ENCODE results near the gene OR10T2. TPM values are rescaled to one million over a fixed set of nuclear protein-coding genes. Genes with fewer than 3 reads are reported as not detected.
"Not testable (repeated sequence)": the region's sequence is repeated elsewhere in the genome, so short reads cannot be mapped to it uniquely, and the experiment has no call there.

OR10T2 gene
- total RNA-seq, 1 donor from 2014 or later: not detected

DNA sequence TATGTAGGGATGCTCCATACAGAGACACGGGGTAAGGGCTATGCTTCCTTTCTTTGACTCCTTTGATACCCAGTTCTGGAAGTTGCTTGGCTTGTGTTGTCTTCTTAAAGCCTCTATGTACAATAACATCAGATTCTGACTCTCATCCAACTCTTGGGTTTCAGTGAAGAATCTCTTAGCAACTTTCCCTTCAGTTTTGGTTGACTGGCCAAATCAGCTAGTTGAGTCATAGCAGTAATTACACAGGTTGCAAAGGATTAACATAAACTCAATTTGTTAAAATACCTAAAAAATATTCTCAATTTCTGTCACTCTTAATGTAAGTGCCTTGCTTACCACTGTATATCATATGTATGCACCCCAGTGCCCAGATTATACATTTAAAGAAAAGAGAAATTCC, 36.3 kb downstream of the OR10T2 start:
- intact Hi-C loops (cut with DNase I): no loop called here
- DNase-seq: no peak
- no peak for ATAC-seq (ENCODE audit: poor library complexity)

DNA sequence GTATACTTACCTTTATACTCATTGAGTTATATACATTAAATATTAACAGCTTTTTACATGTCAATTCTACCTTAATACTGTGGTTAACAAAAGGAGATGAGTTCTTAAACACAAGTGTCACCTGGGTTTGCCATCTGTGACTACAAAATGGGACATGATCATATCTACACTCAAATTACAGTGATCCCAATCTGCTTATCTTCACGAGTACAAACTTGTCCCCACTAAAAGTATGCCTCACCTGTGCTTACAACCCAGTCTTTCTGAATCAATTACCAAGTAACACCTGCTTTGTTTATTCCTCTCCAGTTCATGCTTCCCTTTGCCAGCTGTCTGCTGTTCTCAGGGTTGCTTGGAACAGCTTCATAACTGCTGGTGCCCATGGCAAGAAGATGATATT, 36.8 kb downstream of the OR10T2 start:
- DNase-seq (no peak), ATAC-seq (ENCODE audit: poor library complexity) (no peak)
- intact Hi-C loops (cut with DNase I): no loop called here

DNA sequence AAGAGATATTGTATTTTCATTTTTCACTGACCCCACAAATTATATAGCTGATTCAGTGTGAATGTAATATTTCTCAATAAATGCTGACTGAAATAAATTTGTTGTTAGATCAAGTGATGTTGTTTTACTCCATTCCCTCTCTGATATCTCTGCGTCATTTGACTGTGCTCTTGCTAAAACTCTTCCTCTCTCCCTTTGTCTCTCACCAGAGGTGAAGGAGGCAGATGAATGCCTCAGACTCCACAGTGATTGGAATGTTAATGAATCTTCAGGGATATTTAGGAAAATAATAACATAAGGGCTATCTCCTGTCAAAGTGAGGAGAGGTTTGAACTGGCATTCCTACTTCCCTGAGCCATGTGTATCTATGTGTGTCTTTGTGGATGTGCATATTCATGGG, 41.8 kb downstream of the OR10T2 start:
- ATAC-seq (ENCODE audit: poor library complexity): no peak
- DNase-seq: no peak
- intact Hi-C loops (cut with DNase I): no loop called here

DNA sequence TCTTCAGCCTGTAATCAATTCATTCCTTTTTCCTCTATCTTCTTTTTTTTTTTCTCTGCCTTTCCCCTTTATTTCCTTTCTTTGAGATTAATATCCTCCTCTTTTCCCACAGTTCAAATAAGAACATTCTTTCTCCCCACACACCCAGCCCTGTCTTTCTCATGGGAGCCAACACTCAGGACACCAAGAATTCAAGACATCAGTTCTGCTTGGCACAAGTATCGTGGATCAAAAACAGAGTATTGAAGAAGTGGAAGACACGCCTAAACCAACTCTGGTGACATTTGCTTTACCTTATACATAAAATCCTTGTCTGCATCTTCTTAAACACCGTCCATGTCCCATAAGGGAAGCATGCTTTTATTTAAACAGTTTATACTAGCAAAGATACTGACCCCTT, 42.6 kb downstream of the OR10T2 start:
- intact Hi-C loops (cut with DNase I): no loop called here
- ATAC-seq (ENCODE audit: poor library complexity) (no peak), DNase-seq (no peak)

DNA sequence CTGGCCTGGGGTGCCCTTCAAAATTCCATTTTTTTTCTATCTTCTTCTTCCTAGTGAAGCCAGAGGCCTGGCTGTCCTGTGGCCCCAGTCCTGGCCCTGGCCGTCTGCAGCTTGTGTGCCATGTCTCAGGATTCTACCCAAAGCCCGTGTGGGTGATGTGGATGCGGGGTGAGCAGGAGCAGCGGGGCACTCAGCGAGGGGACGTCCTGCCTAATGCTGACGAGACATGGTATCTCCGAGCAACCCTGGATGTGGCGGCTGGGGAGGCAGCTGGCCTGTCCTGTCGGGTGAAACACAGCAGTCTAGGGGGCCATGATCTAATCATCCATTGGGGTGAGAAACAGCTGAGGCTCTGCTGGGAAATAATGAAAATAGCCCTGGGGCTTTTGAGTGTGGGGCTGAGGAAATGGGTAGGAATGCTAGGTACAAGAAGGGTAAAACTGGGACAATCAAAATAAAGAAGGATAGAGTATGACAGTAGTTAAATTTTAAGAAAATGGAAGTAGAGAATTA, 43.4 kb downstream of the OR10T2 start:
- no peak for ATAC-seq (ENCODE audit: poor library complexity)
- intact Hi-C loops (cut with DNase I): no loop called here
- DNase-seq: peak; percentile 26

DNA sequence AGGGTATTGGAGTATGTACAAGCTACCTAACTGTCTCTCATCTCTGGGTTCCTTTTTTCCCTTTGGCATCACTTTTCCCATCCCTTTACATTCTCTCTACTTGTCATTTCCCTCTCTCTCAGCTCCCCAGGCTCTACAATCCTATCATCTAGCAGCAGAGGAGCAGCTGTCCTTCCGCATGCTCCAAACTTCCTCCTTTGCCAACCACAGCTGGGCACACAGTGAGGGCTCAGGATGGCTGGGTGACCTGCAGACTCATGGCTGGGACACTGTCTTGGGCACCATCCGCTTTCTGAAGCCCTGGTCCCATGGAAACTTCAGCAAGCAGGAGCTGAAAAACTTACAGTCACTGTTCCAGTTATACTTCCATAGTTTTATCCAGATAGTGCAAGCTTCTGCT, 45.0 kb downstream of the OR10T2 start:
- no peak for DNase-seq
- intact Hi-C loops (cut with DNase I): no loop called here
- ATAC-seq (ENCODE audit: poor library complexity): no peak

DNA sequence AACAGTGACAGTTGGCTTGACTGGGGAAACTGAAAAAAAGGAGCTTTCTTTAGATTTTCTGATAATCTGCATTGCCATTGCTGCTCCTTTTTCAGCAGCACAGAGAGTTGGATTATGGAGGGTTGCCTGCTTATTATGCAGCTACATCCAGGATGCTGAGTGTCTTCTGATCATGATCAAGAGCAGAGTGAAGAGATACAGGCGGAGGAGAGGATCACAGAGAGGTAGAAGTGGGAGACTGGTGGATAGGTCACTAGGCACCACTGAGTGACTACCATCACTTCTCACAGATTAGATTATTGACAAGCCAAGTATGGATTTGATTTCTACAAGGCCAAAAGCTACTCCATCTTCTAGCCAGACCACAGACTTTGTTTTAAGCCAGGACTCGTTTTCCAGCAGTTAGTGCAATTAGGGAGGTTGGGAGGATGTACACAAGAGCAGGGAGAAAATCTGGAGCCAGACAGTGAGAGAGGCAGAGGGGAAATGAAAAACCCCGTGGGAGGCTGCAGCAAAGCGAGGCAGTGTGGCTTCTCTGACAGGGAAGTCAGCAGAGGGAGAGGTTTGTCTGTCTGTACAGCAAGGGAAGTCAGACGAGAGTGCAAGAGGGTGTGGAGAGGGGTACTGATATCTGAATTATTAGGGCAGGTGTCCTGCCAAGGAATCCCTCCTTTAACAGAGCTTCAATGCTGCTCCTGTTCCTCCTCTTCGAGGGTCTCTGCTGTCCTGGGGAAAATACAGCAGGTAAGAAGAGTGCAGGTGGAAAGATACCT, 45.8 kb downstream of the OR10T2 start, which contains the start of gene CD1E:
Gene CD1E, plus strand, starts transcription at position 592 of the 773 bp plus-strand sequence. Its CDS starts 95 bp downstream, at position 687.
- intact Hi-C loops (cut with DNase I): no loop called here
- no peak for ATAC-seq (ENCODE audit: poor library complexity)
- DNase-seq: no peak

DNA sequence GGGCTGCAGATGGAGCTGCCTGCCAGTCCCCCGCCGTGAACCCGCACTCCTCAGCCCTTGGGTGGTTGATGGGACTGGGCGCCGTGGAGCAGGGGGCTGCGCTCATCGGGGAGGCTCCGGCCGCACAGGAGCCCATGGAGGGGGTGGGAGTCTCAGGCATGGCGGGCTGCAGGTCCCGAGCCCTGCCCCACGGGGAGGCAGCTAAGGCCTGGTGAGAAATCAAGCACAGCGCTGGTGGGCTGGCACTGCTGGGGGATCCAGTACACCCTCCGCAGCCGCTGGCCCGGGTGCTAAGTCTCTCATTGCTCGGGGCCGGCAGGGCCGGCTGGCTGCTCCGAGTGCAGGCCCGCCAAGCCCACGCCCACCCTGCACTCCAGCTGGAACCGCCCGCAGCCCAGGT, 50.3 kb downstream of the OR10T2 start:
- ATAC-seq (ENCODE audit: poor library complexity); intact Hi-C loops (cut with DNase I); DNase-seq: not testable (repeated sequence)

Other genes starting within 250 kb of the OR10T2 start
- 1.2 TPM for gene CD1D, start 218.6 kb downstream of the OR10T2 start, total RNA-seq
- gene CD1A, start 145.0 kb downstream of the OR10T2 start, total RNA-seq: not detected
- 0.19 TPM for gene CD1C, start 109.5 kb downstream of the OR10T2 start, total RNA-seq
- not detected for gene CD1B, start 67.9 kb downstream of the OR10T2 start, total RNA-seq
- gene CD1E, start 45.6 kb downstream of the OR10T2 start, total RNA-seq: not detected
- gene OR10K2, start 26.8 kb upstream of the OR10T2 start, total RNA-seq: not detected
- not detected for gene OR10K1, start 62.4 kb upstream of the OR10T2 start, total RNA-seq
- not detected for gene OR10R2, start 72.8 kb upstream of the OR10T2 start, total RNA-seq
- gene OR6Y1, start 154.9 kb upstream of the OR10T2 start, total RNA-seq: not detected
- gene OR6P1, start 171.1 kb upstream of the OR10T2 start, total RNA-seq: not detected
- not detected for gene OR10X1, start 180.4 kb upstream of the OR10T2 start, total RNA-seq
- not detected for gene OR10Z1, start 205.8 kb upstream of the OR10T2 start, total RNA-seq